ENCODE measurements around the gene FYB2. TPM values are rescaled to one million over a fixed set of nuclear protein-coding genes. Genes with fewer than 3 reads are reported as not detected.
"Not testable (repeated sequence)": the region's sequence is repeated elsewhere in the genome, so short reads cannot be mapped to it uniquely, and the experiment has no call there.

Gene FYB2
- total RNA-seq, 1 donor from 2014 or later, result not detected

- intact Hi-C loops (cut with micrococcal nuclease), result no loop called here
These were observed 22.0 kb downstream of the FYB2 start for GRCh38 chr1:56797065-56797685.

GRCh38 chr1:56795870-56796269 is 23.3 kb downstream of the FYB2 start:
- intact Hi-C loops (cut with micrococcal nuclease), result no loop called here

GRCh38 chr1:56790036-56790435 is 29.2 kb downstream of the FYB2 start:
- intact Hi-C loops (cut with micrococcal nuclease), result no loop called here

GRCh38 chr1:56788588-56788987 is 30.6 kb downstream of the FYB2 start:
- intact Hi-C loops (cut with micrococcal nuclease), result no loop called here

- intact Hi-C loops (cut with micrococcal nuclease), result no loop called here
These were observed 31.1 kb downstream of the FYB2 start for GRCh38 chr1:56788102-56788501.

- intact Hi-C loops (cut with micrococcal nuclease), result no loop called here
These were observed 31.9 kb downstream of the FYB2 start for GRCh38 chr1:56787330-56787729.

- intact Hi-C loops (cut with micrococcal nuclease), result no loop called here
These were observed 36.4 kb downstream of the FYB2 start for GRCh38 chr1:56782773-56783172.

- intact Hi-C loops (cut with micrococcal nuclease), result no loop called here
These were observed 38.4 kb downstream of the FYB2 start for GRCh38 chr1:56780826-56781225.

- intact Hi-C loops (cut with micrococcal nuclease), result no loop called here
These were observed 39.0 kb downstream of the FYB2 start for GRCh38 chr1:56780128-56780750.

- intact Hi-C loops (cut with micrococcal nuclease), result no loop called here
These were observed 41.2 kb downstream of the FYB2 start for GRCh38 chr1:56777972-56778371.

GRCh38 chr1:56774732-56775131 is 44.5 kb downstream of the FYB2 start:
- intact Hi-C loops (cut with micrococcal nuclease), result not testable (repeated sequence)

GRCh38 chr1:56774067-56774609 is 45.1 kb downstream of the FYB2 start:
- intact Hi-C loops (cut with micrococcal nuclease), result no loop called here

GRCh38 chr1:56773341-56774066 is 45.7 kb downstream of the FYB2 start:
- intact Hi-C loops (cut with micrococcal nuclease), result no loop called here

- intact Hi-C loops (cut with micrococcal nuclease), result no loop called here
These were observed 47.5 kb downstream of the FYB2 start for GRCh38 chr1:56771717-56772116.

- intact Hi-C loops (cut with micrococcal nuclease), result no loop called here
These were observed 60.4 kb downstream of the FYB2 start for GRCh38 chr1:56758794-56759193.

GRCh38 chr1:56758135-56758534 is 61.1 kb downstream of the FYB2 start:
- intact Hi-C loops (cut with micrococcal nuclease), result no loop called here

- intact Hi-C loops (cut with micrococcal nuclease), result no loop called here
These were observed 63.3 kb downstream of the FYB2 start for GRCh38 chr1:56755911-56756310.

GRCh38 chr1:56754708-56755479 is 64.3 kb downstream of the FYB2 start:
- intact Hi-C loops (cut with micrococcal nuclease), result no loop called here

- intact Hi-C loops (cut with micrococcal nuclease), result no loop called here
These were observed 74.0 kb downstream of the FYB2 start for GRCh38 chr1:56745231-56745630.

GRCh38 chr1:56728964-56729363 is 90.2 kb downstream of the FYB2 start:
- intact Hi-C loops (cut with micrococcal nuclease), result no loop called here

- intact Hi-C loops (cut with micrococcal nuclease), result no loop called here
These were observed 92.5 kb downstream of the FYB2 start for GRCh38 chr1:56726706-56727105.

- intact Hi-C loops (cut with micrococcal nuclease), result no loop called here
These were observed 100.0 kb downstream of the FYB2 start for GRCh38 chr1:56719171-56719570.

All from T-helper 2 cell treated with Interferon-gamma antibody and Interleukin-4, amounts not matched to agents 100 ng/mL and 5 ng/mL, for 36 hours (primary cell).